OCI-LY7 (cell line): ENCODE results near the gene OR2A12. TPM values are rescaled to one million over a fixed set of nuclear protein-coding genes. Genes with fewer than 3 reads are reported as not detected.

Experiments used
- BruUV-seq: library from RNA; stranded (reverse); fragments of 400-500 nt; replicated peaks from 2 replicates; lab custom pipeline; 2021; lab: Mats Ljungman, UMichigan
- CTCF ChIA-PET: fragments of 300-600 bp; sonication (Branson Sonifier 250); formaldehyde crosslinking; loops from one replicate; lab custom pipeline; 2022; ENCODE audit warnings: antibody characterized with exemption; ENCODE audit not compliant: unreplicated experiment; lab: Charles Lee
- POLR2A ChIA-PET: fragments of 300-600 bp; sonication (Branson Sonifier 250); formaldehyde crosslinking; loops from one replicate; lab custom pipeline; 2022; ENCODE audit warnings: antibody characterized with exemption; lab: Charles Lee
- DNase-seq: peaks from one replicate; pipeline ENCODE4 v3.0.0-alpha.2; 2015; ENCODE audit warnings: low spot score
- H2AFZ ChIP-seq: fragments of 200-600 bp; sonication (generic), shearing (Covaris generic); 2 replicates; pipeline ENCODE4 v1.6.1; 2014; ENCODE audit warnings: mild to moderate bottlenecking, antibody characterized with exemption, low read length, moderate library complexity
- H3K27ac ChIP-seq: fragments of 200-600 bp; sonication (generic); 2 replicates; pipeline ENCODE4 v1.5.1; 2014; ENCODE audit warnings: mixed run types, low read depth, mild to moderate bottlenecking, moderate library complexity, low read length, inconsistent platforms; ENCODE audit not compliant: poor library complexity, severe bottlenecking
- H3K36me3 ChIP-seq: fragments of 200-600 bp; sonication (generic); 2 replicates; pipeline ENCODE4 v1.6.1; 2014; ENCODE audit warnings: mild to moderate bottlenecking, antibody characterized with exemption, low read length, moderate library complexity, mixed read lengths; ENCODE audit not compliant: insufficient read depth
- H3K4me1 ChIP-seq: fragments of 200-600 bp; sonication (generic); 2 replicates; pipeline ENCODE4 v1.5.1; 2014; ENCODE audit warnings: mild to moderate bottlenecking, low read length; ENCODE audit not compliant: insufficient read depth, poor library complexity, severe bottlenecking
- H3K4me2 ChIP-seq: fragments of 200-600 bp; sonication (generic); 2 replicates; pipeline ENCODE4 v1.6.1; 2014; ENCODE audit warnings: mild to moderate bottlenecking, low read length
- H3K4me3 ChIP-seq: fragments of 200-600 bp; sonication (generic); 2 replicates; pipeline ENCODE4 v1.5.1; 2014; ENCODE audit warnings: mild to moderate bottlenecking, low read depth, low read length; ENCODE audit not compliant: poor library complexity, severe bottlenecking
- H3K79me2 ChIP-seq: fragments of 200-600 bp; sonication (generic); 2 replicates; pipeline ENCODE4 v1.6.1; 2016; ENCODE audit warnings: low read depth, mild to moderate bottlenecking, low read length, moderate library complexity, mixed read lengths; ENCODE audit not compliant: insufficient read depth
- H3K9me2 ChIP-seq: fragments of 200-600 bp; sonication (generic); 2 replicates; pipeline ENCODE4 v1.6.1; 2016; ENCODE audit warnings: mild to moderate bottlenecking, low read length, mixed read lengths; ENCODE audit not compliant: insufficient read depth
- H3K9me3 ChIP-seq: fragments of 200-600 bp; sonication (generic); 2 replicates; pipeline ENCODE4 v1.6.1; 2014; ENCODE audit warnings: mild to moderate bottlenecking, mixed run types, low read length, mixed read lengths
- H4K20me1 ChIP-seq: fragments of 200-600 bp; sonication (generic); 2 replicates; pipeline ENCODE4 v1.6.1; 2014; ENCODE audit warnings: mild to moderate bottlenecking, antibody characterized with exemption, low read length, moderate library complexity, mixed read lengths; ENCODE audit not compliant: insufficient read depth
- CTCF ChIP-seq: fragments of 200-600 bp; sonication (generic); conservative IDR thresholded peaks from 2 replicates; pipeline ENCODE4 v1.5.1; 2014; ENCODE audit warnings: mild to moderate bottlenecking, antibody characterized with exemption, low read length, moderate library complexity, mixed read lengths
- EZH2phosphoT487 ChIP-seq: fragments of 200-600 bp; sonication (generic); IDR thresholded peaks from 2 replicates; pipeline ENCODE4 v1.6.1; 2018; ENCODE audit warnings: low read depth, borderline replicate concordance, mild to moderate bottlenecking, mixed run types, antibody characterized with exemption, low read length, moderate library complexity, mixed read lengths
- intact Hi-C: fragments of 100-400 bp; cut with micrococcal nuclease; formaldehyde crosslinking; loops from one replicate; pipeline ENCODE4 v1.10.0; 2022; ENCODE audit not compliant: unreplicated experiment
- total RNA-seq, 2 experiments: library from RNA; depleted of rRNA in 1 of 2; stranded (reverse); fragments of >200 nt in 1 of 2; shearing (Covaris generic) in 1 of 2; gene quantifications; 2 replicates each; pipeline ENCODE4 v1.2.3, GENCODE V29; 2014 to 2022

The OR2A12 gene
- total RNA-seq, 2 experiments from 2014 or later = not detected

GRCh38 chr7:144098776-144099175 lies 12.7 kb downstream of the OR2A12 start:
- H3K27ac ChIP-seq = no peak overlapping the region
- no peaks in the 10 kb centered on the region for H4K20me1 ChIP-seq
- H3K9me2 ChIP-seq = no peaks in the 10 kb centered on the region
- BruUV-seq = no TSS peak
- no peak overlapping the region for H2AFZ ChIP-seq
- H3K4me1 ChIP-seq = no peaks in the 10 kb centered on the region
- H3K4me3 ChIP-seq = no peak overlapping the region
- POLR2A ChIA-PET = interaction anchor here (1.2 kb wide), 1 partner anchor 92 kb away, joined by 4 read pairs; no protein-coding TSS in a partner anchor
- CTCF ChIA-PET = no interaction called here
- no peak for DNase-seq
- no peak overlapping the region for H3K4me2 ChIP-seq
- TF ChIP-seq EZH2phosphoT487 (no peak), CTCF (no peak)
- H3K79me2 ChIP-seq = no peaks in the 10 kb centered on the region
- no peaks in the 10 kb centered on the region for H3K9me3 ChIP-seq
- intact Hi-C loops = no loop called here
- no peaks in the 10 kb centered on the region for H3K36me3 ChIP-seq

GRCh38 chr7:144100607-144101006 lies 14.5 kb downstream of the OR2A12 start:
- H3K9me2 ChIP-seq = no peaks in the 10 kb centered on the region
- H4K20me1 ChIP-seq = no peaks in the 10 kb centered on the region
- H3K27ac ChIP-seq = no peak overlapping the region
- no peak overlapping the region for H3K4me2 ChIP-seq
- BruUV-seq = no TSS peak
- TF ChIP-seq CTCF (no peak), EZH2phosphoT487 (no peak)
- no peak overlapping the region for H2AFZ ChIP-seq
- H3K36me3 ChIP-seq = no peaks in the 10 kb centered on the region
- ChIA-PET CTCF (no interaction called here), POLR2A (no interaction called here)
- intact Hi-C loops = no loop called here
- no peaks in the 10 kb centered on the region for H3K4me1 ChIP-seq
- no peaks in the 10 kb centered on the region for H3K79me2 ChIP-seq
- DNase-seq = no peak
- no peak overlapping the region for H3K4me3 ChIP-seq
- H3K9me3 ChIP-seq = no peaks in the 10 kb centered on the region

GRCh38 chr7:144102041-144102440 lies 16.0 kb downstream of the OR2A12 start:
- Histone ChIP-seq H3K79me2 (no peaks in the 10 kb centered on the region), H3K27ac (no peak overlapping the region), H3K4me2 (no peak overlapping the region), H4K20me1 (no peaks in the 10 kb centered on the region), H3K9me2 (no peaks in the 10 kb centered on the region), H2AFZ (no peak overlapping the region), H3K36me3 (no peaks in the 10 kb centered on the region), H3K9me3 (no peaks in the 10 kb centered on the region), H3K4me1 (no peaks in the 10 kb centered on the region), H3K4me3 (no peak overlapping the region)
- intact Hi-C loops = no loop called here
- no peak for TF ChIP-seq CTCF
- no peak for TF ChIP-seq EZH2phosphoT487
- ChIA-PET POLR2A (no interaction called here), CTCF (no interaction called here)
- no peak for DNase-seq
- no TSS peak for BruUV-seq
